HG02571 (cell line): Measurements from ENCODE around the gene TBC1D28.
"Not testable (repeated sequence)": the region's sequence is repeated elsewhere in the genome, so short reads cannot be mapped to it uniquely, and the experiment has no call there.

Experiments
- ATAC-seq: cut with Tn5 transposase; IDR thresholded peaks from one replicate; pipeline ENCODE4 v1.9.1; 2021; ENCODE audit warnings: mild to moderate bottlenecking, moderate library complexity; ENCODE audit not compliant: unreplicated experiment

Gene TBC1D28

DNA sequence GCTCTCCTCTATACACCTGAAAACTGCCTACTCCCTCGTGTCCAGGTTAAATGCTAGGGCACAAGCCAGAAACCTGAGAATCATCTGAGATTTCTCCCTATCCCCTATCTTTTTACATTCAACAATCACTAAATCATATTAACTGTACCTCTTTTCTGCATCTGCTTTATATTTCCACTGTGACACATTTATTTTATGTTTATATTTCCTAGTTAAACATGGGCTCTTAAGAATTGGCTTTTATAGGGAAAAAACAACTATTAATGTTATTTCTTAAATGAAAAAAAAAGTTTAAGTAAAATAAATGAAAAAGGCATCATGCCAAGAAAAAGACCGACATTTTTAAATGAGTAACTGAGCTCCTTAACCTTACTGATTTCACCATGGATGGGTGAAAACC lies 26.6 kb downstream of the TBC1D28 start:
- not testable (repeated sequence) for ATAC-seq

DNA sequence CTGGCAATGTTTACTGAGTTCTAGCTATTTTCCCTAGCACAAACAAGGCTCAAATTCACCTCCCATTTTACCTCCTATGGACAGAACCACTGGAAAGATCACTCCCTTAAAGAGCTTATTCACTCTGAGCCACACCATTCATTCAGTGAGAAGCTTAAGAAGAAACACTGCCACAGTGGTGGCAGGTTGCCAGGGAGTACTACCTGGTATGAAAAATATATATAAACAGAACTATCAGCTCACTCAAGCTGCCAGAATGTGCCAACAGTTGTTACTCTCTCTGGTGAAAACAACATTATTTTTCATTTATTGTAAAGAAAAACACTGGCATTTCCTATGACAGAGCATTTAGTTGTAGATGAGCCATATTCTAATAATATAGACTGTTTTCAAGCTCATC lies 31.2 kb downstream of the TBC1D28 start:
- not testable (repeated sequence) for ATAC-seq

DNA sequence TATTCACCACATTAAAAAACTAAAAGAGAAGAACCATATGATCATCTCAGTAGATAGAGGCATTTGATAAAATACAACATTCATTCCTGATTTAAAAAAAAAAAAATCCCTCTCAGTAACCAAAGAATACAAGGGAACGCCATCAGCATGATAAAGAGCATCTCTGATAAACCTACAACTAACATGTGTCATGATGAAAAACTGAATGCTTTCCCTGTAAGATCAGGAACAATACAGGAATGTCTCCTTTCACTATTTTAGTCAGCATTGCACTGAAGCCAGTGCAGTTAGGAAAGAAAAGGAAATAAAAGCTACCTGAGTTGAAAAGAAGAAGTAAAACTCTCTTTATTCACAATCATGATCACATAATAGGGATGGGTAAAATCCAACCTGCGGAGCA lies 51.1 kb downstream of the TBC1D28 start:
- ATAC-seq = not testable (repeated sequence)
